Activated CD8-positive, alpha-beta T cell treated with anti-CD3 and anti-CD28 coated beads for 36 hours (primary cell): ENCODE data around the gene FIZ1. TPM values are rescaled to one million over a fixed set of nuclear protein-coding genes. Genes with fewer than 3 reads are reported as not detected.

Source experiments
- ATAC-seq: fragments of 200-7000 bp; cut with Tn5 transposase; one replicate; pipeline ENCODE4 v1.10.0; 2021; ENCODE audit warnings: mild to moderate bottlenecking, moderate library complexity
- CTCF ChIA-PET: fragments of 350-600 bp; sonication (Branson Sonifier 250); formaldehyde crosslinking; loops from one replicate; lab custom pipeline; 2021; ENCODE audit warnings: antibody characterized with exemption; lab: Charles Lee
- POLR2A ChIA-PET: fragments of 350-600 bp; sonication (Branson Sonifier 250); formaldehyde crosslinking; loops from one replicate; lab custom pipeline; 2021; ENCODE audit warnings: antibody characterized with exemption; lab: Charles Lee
- DNase-seq: peaks from one replicate; pipeline ENCODE4 v3.0.0-alpha.2; 2020
- H3K27ac Mint-ChIP-seq: one replicate; pipeline ENCODE4 v1.8.0; 2021; ENCODE audit warnings: mild to moderate bottlenecking, mixed read lengths
- H3K27me3 Mint-ChIP-seq: one replicate; pipeline ENCODE4 v1.8.0; 2021; ENCODE audit warnings: mixed read lengths
- H3K36me3 Mint-ChIP-seq: one replicate; pipeline ENCODE4 v1.8.0; 2021; ENCODE audit warnings: low read depth, mixed read lengths
- H3K4me1 Mint-ChIP-seq: one replicate; pipeline ENCODE4 v1.8.0; 2021; ENCODE audit warnings: low read depth, mixed read lengths
- H3K4me3 Mint-ChIP-seq: one replicate; pipeline ENCODE4 v1.8.0; 2021; ENCODE audit warnings: mild to moderate bottlenecking, moderate library complexity, mixed read lengths
- H3K9me3 Mint-ChIP-seq: one replicate; pipeline ENCODE4 v1.8.0; 2021; ENCODE audit warnings: mixed read lengths
- CTCF ChIP-seq: fragments of 200-600 bp; IDR thresholded peaks from one replicate; pipeline ENCODE4 v1.8.0; 2022; ENCODE audit warnings: antibody characterized with exemption, mild to moderate bottlenecking
- intact Hi-C: fragments of 100-400 bp; cut with micrococcal nuclease; formaldehyde crosslinking; loops from one replicate; pipeline ENCODE4 v1.10.0; 2022
- total RNA-seq, 2 experiments: library from RNA; stranded (reverse); gene quantifications; one replicate each; pipeline ENCODE4 v1.2.3, GENCODE V29; 2021

The FIZ1 gene
- total RNA-seq, 2 experiments from 2014 or later: 11.4 to 13.2 TPM

- POLR2A ChIA-PET: interaction anchor here (1.0 to 1.2 kb wide), 2 partner anchors 8 to 9 kb away, joined by 3 read pairs; no protein-coding TSS in a partner anchor
- no peak for TF ChIP-seq CTCF
- ATAC-seq (no peak), DNase-seq (no peak)
- H3K27ac Mint-ChIP-seq: peak overlapping the region; percentile 100
- CTCF ChIA-PET: interaction anchor here (1.0 to 6.2 kb wide), 4 partner anchors 9 to 30 kb away, joined by 4 to 45 read pairs (median 12); partner anchors contain the start of genes CCDC106, U2AF2 and ZNF865
- H3K27me3 Mint-ChIP-seq: no peaks in the 10 kb centered on the region
- H3K4me1 Mint-ChIP-seq: peaks cover 56% of the 10 kb centered on the region
- intact Hi-C loops: no loop called here
- H3K36me3 Mint-ChIP-seq: peaks cover 45% of the 10 kb centered on the region
- H3K4me3 Mint-ChIP-seq: peak overlapping the region; percentile 99
- peaks cover 4% of the 10 kb centered on the region for H3K9me3 Mint-ChIP-seq
Measured at GRCh38 chr19:55635856-55636440, 36.6 kb upstream of the FIZ1 start.

GRCh38 chr19:55635334-55635717 lies 36.0 kb upstream of the FIZ1 start:
- ATAC-seq (no peak), DNase-seq (no peak)
- intact Hi-C loops: no loop called here
- peak overlapping the region; percentile 100 for H3K27ac Mint-ChIP-seq
- peaks cover 53% of the 10 kb centered on the region for H3K4me1 Mint-ChIP-seq
- peaks cover 44% of the 10 kb centered on the region for H3K36me3 Mint-ChIP-seq
- ChIA-PET POLR2A (interaction anchor here (0.6 to 1.3 kb wide), 5 partner anchors 12 to 121 kb away, joined by 3 to 5 read pairs (median 3); partner anchors contain the start of genes CCDC106 and ZNF579), CTCF (interaction anchor here (1.7 to 6.2 kb wide), 4 partner anchors 9 to 29 kb away, joined by 8 to 45 read pairs (median 18); partner anchors contain the start of genes CCDC106, U2AF2 and ZNF865)
- H3K4me3 Mint-ChIP-seq: peak overlapping the region; percentile 99
- peaks cover 4% of the 10 kb centered on the region for H3K9me3 Mint-ChIP-seq
- H3K27me3 Mint-ChIP-seq: no peaks in the 10 kb centered on the region
- no peak for TF ChIP-seq CTCF

- Mint-ChIP-seq H3K4me3 (peak overlapping the region; percentile 99), H3K4me1 (peaks cover 44% of the 10 kb centered on the region), H3K36me3 (peaks cover 32% of the 10 kb centered on the region), H3K9me3 (no peaks in the 10 kb centered on the region), H3K27ac (peak overlapping the region; percentile 100), H3K27me3 (no peaks in the 10 kb centered on the region)
- DNase-seq (no peak), ATAC-seq (no peak)
- intact Hi-C loops: no loop called here
- TF ChIP-seq CTCF: no peak
- ChIA-PET CTCF (interaction anchor here (0.7 to 5.0 kb wide), 17 partner anchors 9 to 183 kb away, joined by 3 to 38 read pairs (median 20); partner anchors contain the start of genes CCDC106, FIZ1, U2AF2 and ZNF524), POLR2A (interaction anchor here (0.7 to 1.9 kb wide), 5 partner anchors 9 to 119 kb away, joined by 3 to 6 read pairs (median 4); partner anchors contain the start of genes CCDC106 and FIZ1)
Measured at GRCh38 chr19:55633861-55634260, 34.5 kb upstream of the FIZ1 start.

GRCh38 chr19:55632463-55632834 lies 33.1 kb upstream of the FIZ1 start:
- POLR2A ChIA-PET: interaction anchor here (0.7 to 1.4 kb wide), 3 partner anchors 14 to 26 kb away, joined by 3 read pairs; no protein-coding TSS in a partner anchor
- intact Hi-C loops: no loop called here
- DNase-seq: peak; percentile 98
- Mint-ChIP-seq H3K27me3 (peaks cover 4% of the 10 kb centered on the region), H3K36me3 (peaks cover 23% of the 10 kb centered on the region), H3K27ac (peak overlapping the region; percentile 63), H3K4me1 (peaks cover 34% of the 10 kb centered on the region), H3K9me3 (no peaks in the 10 kb centered on the region), H3K4me3 (no peak overlapping the region)
- CTCF ChIA-PET: interaction anchor here (0.7 to 5.0 kb wide), 42 partner anchors 8 to 491 kb away, joined by 3 to 38 read pairs (median 4); partner anchors contain the start of genes CCDC106, FIZ1, ISOC2 and U2AF2
- TF ChIP-seq CTCF: peak; percentile 75
- peak; percentile 55 for ATAC-seq
